NCI-H2171 treated with DMSO at 0.1 percent for 48 hours (cell line): ENCODE data around the gene ARHGAP23.
"Not testable (repeated sequence)": the region's sequence is repeated elsewhere in the genome, so short reads cannot be mapped to it uniquely, and the experiment has no call there.

ENCODE experiments used
- DNase-seq: peaks from one replicate; lab custom pipeline; 2025; lab: John Stamatoyannopoulos, UW

ARHGAP23 gene

GRCh38 chr17:38528141-38528540 lies 99.9 kb downstream of the ARHGAP23 start:
- peak; percentile 88 for DNase-seq

- DNase-seq, result not testable (repeated sequence)
These were observed 102.6 kb downstream of the ARHGAP23 start for GRCh38 chr17:38530856-38531255.

- not testable (repeated sequence) for DNase-seq
These were observed 103.5 kb downstream of the ARHGAP23 start for GRCh38 chr17:38531761-38532160.

GRCh38 chr17:38532451-38532850 lies 104.2 kb downstream of the ARHGAP23 start:
- no peak for DNase-seq

- no peak for DNase-seq
These were observed 105.0 kb downstream of the ARHGAP23 start for GRCh38 chr17:38533241-38533640.

GRCh38 chr17:38533866-38534497 lies 105.7 kb downstream of the ARHGAP23 start:
- peak; percentile 31 for DNase-seq

- DNase-seq, result peak; percentile 34
These were observed 106.2 kb downstream of the ARHGAP23 start for GRCh38 chr17:38534498-38534885.

GRCh38 chr17:38535886-38536285 lies 107.6 kb downstream of the ARHGAP23 start:
- no peak for DNase-seq

- no peak for DNase-seq
These were observed 108.4 kb downstream of the ARHGAP23 start for GRCh38 chr17:38536661-38537060.

GRCh38 chr17:38538906-38539305 lies 110.6 kb downstream of the ARHGAP23 start:
- no peak for DNase-seq

- peak; percentile 80 for DNase-seq
These were observed 111.1 kb downstream of the ARHGAP23 start for GRCh38 chr17:38539386-38539785.

GRCh38 chr17:38540514-38541045 lies 112.3 kb downstream of the ARHGAP23 start:
- DNase-seq, result no peak

GRCh38 chr17:38541281-38541680 lies 113.0 kb downstream of the ARHGAP23 start:
- no peak for DNase-seq

GRCh38 chr17:38542286-38542685 lies 114.0 kb downstream of the ARHGAP23 start:
- no peak for DNase-seq

GRCh38 chr17:38543403-38544174 lies 115.3 kb downstream of the ARHGAP23 start:
- no peak for DNase-seq

- no peak for DNase-seq
These were observed 116.0 kb downstream of the ARHGAP23 start for GRCh38 chr17:38544175-38544838.

GRCh38 chr17:38544839-38545209 lies 116.6 kb downstream of the ARHGAP23 start:
- no peak for DNase-seq

GRCh38 chr17:38545531-38546225 lies 117.4 kb downstream of the ARHGAP23 start:
- no peak for DNase-seq

- DNase-seq, result no peak
These were observed 118.1 kb downstream of the ARHGAP23 start for GRCh38 chr17:38546396-38546795.

GRCh38 chr17:38547444-38547843 lies 119.2 kb downstream of the ARHGAP23 start:
- DNase-seq, result no peak

- DNase-seq, result no peak
These were observed 121.0 kb downstream of the ARHGAP23 start for GRCh38 chr17:38549285-38549684.

- DNase-seq, result no peak
These were observed 122.4 kb downstream of the ARHGAP23 start for GRCh38 chr17:38550661-38551060.
